ENCODE data around the gene TXNIP.
"Not testable (repeated sequence)": the region's sequence is repeated elsewhere in the genome, so short reads cannot be mapped to it uniquely, and the experiment has no call there.

TXNIP gene

GRCh38 chr1:145996433-145997015, at the start of gene TXNIP:
Gene TXNIP, minus strand, starts transcription at chr1:145996579. Its CDS starts 313 bp downstream, at chr1:145996266.
- peak; percentile 77 to 88 (median 86) for DNase-seq

GRCh38 chr1:146039844-146040194, 43.4 kb upstream of the TXNIP start:
- no peak for DNase-seq

GRCh38 chr1:146036965-146037646, 40.7 kb upstream of the TXNIP start:
- peak; percentile 45 to 61 (median 58) for DNase-seq

GRCh38 chr1:146036241-146036964, 40.0 kb upstream of the TXNIP start:
- DNase-seq = no peak

- DNase-seq = no peak
Observed at GRCh38 chr1:146035048-146035423, 38.7 kb upstream of the TXNIP start.

GRCh38 chr1:146032631-146033219, 36.3 kb upstream of the TXNIP start:
- no peak for DNase-seq

GRCh38 chr1:146031476-146031875, 35.1 kb upstream of the TXNIP start:
- no peak for DNase-seq

- no peak for DNase-seq
Observed at GRCh38 chr1:146029117-146029516, 32.7 kb upstream of the TXNIP start.

GRCh38 chr1:146026650-146027049, 30.3 kb upstream of the TXNIP start:
- not testable (repeated sequence) for DNase-seq

GRCh38 chr1:146025787-146026495, 29.6 kb upstream of the TXNIP start:
- not testable (repeated sequence) for DNase-seq

- DNase-seq = no peak
Observed at GRCh38 chr1:146022403-146023127, 26.2 kb upstream of the TXNIP start.

- no peak for DNase-seq
Observed at GRCh38 chr1:146021622-146022402, 25.4 kb upstream of the TXNIP start, which contains the start of gene HJV. Gene HJV, minus strand, starts transcription at chr1:146021735. Its CDS starts 1,504 bp downstream, at chr1:146020231.

- no peak for DNase-seq
Observed at GRCh38 chr1:146021050-146021445, 24.7 kb upstream of the TXNIP start.

- DNase-seq = no peak
Observed at GRCh38 chr1:146020058-146021049, 24.0 kb upstream of the TXNIP start.

GRCh38 chr1:146019231-146020057, 23.1 kb upstream of the TXNIP start:
- no peak for DNase-seq

GRCh38 chr1:146016891-146017290, 20.5 kb upstream of the TXNIP start:
- no peak for DNase-seq

- no peak for DNase-seq
Observed at GRCh38 chr1:146013559-146013922, 17.2 kb upstream of the TXNIP start.

- peak in 2 of 4 experiments; percentile 7 to 10 for DNase-seq
Observed at GRCh38 chr1:146012703-146013558, 16.6 kb upstream of the TXNIP start.

Measured in activated naive CD4-positive, alpha-beta T cell (primary cell).